Right lobe of liver (tissue), 4 donors: Measurements from ENCODE around the gene LDLRAD3.

Experiments
- CTCF ChIP-seq, 4 donors: fragments of 200-600 bp in 3 of 4; fragments of 450-650 bp in 1 of 4; IDR thresholded peaks; one replicate each; pipeline versions ENCODE4 v1.5.1 to v1.8.0; 2016 to 2022; ENCODE audit warnings: antibody characterized with exemption in 4 of 4, mild to moderate bottlenecking in 2 of 4
- POLR2A ChIP-seq: fragments of 450-650 bp; IDR thresholded peaks from one replicate; pipeline ENCODE4 v1.6.1; 2017; ENCODE audit warnings: antibody characterized with exemption, mild to moderate bottlenecking
- donor health status: DM: no; HTN: no; CAD: no.
- donor health status: DM: no; HTN: no; CAD: no.
- donor health status: DM: no; HTN: yes; CAD: no.

GRCh38 chr11:36114095-36114494 is 170.2 kb downstream of the LDLRAD3 start:
- TF ChIP-seq CTCF (IDR thresholded peaks at IDR 0.05) (no peak), POLR2A (no peak)
